NCI-H2107 treated with DMSO at 0.1 percent for 48 hours (cell line): ENCODE data around the gene ATP11B.
"Not testable (repeated sequence)": the region's sequence is repeated elsewhere in the genome, so short reads cannot be mapped to it uniquely, and the experiment has no call there.

Experiments used
- DNase-seq: peaks from one replicate; lab custom pipeline; 2025; ENCODE audit not compliant: unreplicated experiment; lab: John Stamatoyannopoulos, UW

ATP11B gene

DNA sequence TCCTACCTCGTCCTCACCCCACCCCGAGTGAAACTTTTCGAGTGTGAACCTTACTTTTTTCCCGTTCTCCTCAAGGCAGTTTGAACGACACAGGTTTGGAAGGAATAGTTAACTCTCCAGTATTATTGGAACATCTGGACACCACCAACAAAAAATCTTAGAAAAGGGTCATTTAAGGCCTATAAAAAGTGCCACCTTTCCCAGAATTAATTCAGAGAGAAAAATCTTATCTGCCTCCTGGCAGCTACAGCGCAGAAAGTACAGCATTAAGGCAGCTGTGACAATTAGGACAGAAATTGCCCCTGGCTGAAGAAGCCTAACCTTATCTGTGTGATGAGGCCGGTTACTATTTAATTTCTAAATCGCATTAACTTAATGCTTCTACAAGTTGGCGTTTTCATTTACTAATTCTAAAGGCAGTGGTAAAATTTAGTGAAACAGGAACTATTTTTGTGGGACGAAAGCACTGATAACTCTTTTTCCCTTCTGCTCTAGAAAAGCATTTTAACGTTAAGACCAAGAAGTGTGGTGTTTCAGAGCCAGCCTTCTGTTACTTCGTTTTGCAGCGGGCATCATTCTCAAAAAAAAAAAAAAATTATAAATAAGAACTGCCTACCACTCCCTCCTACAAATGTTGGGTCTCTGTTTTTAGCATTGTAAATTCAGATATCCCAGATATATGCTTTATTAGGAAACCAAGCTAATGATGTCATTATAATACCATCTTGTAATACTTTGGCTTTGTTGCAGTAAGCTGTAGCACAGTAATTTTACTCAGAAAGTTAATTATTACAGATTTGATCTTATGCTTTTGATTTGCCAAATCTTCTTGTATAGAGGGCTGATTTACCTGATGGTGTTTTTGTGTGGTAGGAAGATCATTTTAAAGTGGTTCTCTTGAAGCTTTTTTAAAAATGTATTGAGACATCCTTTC is 1.4 kb downstream of the ATP11B start:
- DNase-seq: no peak

DNA sequence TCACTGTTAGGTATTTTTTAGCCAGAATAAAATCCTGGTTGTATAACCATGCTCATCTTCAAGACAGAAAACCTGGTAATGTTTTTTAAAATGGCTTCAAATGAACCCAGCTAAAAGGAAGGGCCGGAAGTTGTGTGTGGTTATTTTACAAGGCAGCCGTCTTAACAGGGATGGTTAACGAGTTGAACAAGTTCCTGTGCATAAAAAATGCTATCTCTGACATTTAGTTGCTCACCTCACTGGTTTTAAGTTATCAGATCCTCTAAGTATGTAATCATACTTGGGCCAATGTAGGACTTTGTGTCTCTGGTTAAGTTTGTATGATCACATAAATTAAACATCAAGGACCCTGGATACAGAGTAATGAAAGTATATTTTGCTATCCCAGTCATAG is 2.1 kb downstream of the ATP11B start:
- no peak for DNase-seq

DNA sequence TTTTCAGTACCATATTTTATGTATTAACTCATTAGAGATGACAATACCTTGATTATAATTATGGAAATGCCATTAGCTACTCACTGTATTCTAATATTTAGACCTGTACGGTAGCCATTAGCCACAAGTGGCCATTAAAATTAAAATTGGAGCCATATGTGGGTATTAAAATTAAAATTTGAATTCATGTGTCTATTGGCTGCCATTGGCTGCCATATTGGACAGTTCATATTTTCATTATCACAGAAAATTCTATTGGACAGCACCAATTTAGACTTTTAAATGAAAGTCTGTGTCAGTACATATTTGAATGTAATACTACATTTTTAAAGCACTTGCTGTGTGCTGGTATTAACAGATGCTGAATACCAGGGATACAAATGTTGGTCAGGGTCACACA is 3.0 kb downstream of the ATP11B start:
- DNase-seq: no peak

DNA sequence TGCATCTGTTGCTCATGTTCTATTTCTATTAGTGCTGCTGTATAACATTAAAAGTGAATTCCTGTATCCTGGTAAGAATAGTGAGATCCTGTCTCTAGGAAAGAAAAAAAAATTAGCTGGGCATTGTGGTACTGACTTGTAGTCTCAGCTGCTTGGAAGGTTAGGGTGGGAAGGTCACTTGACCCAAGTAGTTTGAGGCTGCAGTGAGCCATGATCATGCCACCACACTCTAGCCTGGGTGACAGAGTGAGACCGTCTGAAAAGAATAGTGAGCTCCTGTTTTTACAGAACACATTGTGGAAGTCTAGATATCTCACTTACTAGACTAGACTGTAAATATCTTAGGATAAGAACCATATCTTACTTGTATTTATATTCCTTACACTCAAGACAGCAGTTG is 4.6 kb downstream of the ATP11B start:
- DNase-seq: no peak

DNA sequence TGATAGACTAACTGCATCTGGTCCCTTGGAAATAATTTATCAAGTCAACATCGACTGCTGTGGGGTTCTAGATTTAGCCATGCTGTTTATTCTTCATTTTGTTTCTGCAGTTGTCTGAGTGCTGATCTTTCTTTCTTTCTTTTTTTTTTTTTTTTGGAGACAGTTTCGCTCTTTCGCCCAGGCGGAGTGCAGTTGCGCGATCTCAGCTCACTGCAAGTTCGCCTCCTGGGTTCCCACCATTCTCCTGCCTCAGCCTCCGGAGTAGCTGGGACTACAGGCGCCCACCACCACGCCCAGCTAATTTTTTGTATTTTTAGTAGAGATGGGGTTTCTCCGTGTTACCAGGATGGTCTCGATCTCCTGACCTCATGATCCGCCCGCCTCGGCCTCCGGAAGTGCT is 5.8 kb downstream of the ATP11B start:
- DNase-seq: not testable (repeated sequence)

DNA sequence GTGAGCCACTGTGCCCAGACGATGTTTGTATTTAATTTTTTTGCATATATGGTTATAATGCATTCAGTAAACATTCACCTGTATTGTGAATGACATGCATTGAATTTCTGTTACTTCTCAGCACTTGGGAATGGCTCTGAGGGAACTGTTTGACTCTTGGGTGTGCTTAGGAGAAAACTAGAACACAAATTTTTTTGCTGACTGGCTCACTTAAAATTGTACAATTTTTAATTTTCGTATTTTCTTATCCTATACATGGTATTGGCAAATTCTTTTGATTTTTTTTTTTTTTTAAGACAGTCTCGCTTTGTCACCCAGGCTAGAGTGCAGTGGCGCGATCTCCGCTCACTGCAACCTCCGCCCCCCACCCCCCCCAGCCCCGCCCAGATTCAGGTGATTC is 7.2 kb downstream of the ATP11B start:
- DNase-seq: no peak

DNA sequence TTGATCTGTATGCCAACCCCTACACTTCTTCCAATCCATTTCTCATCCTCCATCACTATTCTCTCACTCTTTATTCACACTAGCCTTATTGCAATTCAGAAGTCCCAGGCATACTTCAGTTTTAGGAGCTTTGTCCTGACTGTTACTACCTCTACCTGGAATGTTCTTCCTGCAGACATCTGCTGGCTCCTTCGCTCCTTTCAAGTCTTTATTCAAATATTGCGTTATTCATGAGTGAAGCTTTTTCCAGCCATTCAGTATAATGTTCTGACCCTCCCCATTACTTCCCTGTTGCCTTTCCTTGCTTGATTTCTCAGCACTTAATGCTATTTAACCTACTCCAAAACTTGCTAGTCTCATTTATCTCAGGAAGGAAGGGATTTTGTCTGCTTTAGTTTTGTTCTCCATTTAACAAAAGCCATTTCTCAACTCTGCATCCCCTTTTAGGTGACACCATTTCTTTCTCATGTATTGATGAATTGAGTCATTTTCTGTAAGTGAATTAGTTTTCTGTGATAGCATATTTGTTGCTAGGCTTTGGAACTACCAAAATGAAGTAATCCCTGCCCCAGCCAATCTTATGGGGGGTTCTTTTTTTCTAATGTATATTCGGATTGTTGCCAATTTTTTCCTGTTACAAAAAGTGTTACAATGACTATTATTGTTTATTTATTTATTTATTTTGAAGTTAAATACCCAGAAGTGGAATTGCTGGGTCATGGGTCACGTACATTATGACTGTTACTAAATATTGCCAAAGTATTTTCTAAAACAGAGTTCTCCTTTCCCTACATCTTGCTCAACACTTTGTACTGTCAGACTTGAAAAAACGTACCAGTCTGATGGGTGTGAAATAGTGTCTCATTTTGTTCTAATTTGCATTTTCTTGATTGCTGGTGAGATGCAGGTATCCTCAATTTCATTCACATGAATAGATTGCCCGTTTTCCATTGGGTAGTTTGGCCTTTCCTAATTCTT is 9.4 kb downstream of the ATP11B start:
- no peak for DNase-seq

DNA sequence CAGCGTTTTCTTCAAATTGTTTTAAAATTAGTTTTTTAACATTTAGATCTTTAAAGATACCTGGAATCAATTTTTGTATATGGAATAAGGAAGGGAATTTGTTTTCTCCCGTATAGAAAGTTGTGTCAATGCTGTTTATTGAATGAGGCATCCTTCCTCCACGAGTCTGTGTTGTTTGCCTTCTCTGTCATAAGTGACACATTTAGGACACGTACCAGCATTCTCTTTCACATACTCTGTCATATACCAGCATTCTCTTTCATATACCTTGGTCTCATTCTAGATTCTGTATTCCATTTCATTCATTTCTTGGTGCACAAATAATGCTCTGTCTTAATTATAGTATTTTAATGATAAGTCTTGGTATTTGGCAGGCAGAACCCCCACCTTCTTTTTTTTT is 10.3 kb downstream of the ATP11B start:
- DNase-seq: no peak

DNA sequence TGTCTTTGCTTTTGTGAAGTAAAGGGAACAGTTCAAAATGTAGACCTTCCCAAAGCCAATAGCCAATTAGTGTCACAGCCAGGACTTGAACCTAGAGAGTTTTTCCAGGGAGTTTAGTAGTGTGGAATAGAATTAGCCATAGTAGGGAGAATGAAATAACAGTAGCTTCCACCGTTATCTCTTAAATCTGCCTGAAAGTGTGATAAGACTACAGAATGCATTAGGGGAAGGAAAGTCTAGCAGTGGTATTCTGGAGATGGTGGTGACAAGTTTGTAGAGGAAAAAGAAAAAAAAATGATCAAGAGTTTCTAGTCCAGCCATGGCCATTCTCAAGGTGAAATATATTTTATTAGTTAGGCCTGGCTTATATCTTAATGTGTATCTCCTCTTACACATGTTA is 13.8 kb downstream of the ATP11B start:
- no peak for DNase-seq

DNA sequence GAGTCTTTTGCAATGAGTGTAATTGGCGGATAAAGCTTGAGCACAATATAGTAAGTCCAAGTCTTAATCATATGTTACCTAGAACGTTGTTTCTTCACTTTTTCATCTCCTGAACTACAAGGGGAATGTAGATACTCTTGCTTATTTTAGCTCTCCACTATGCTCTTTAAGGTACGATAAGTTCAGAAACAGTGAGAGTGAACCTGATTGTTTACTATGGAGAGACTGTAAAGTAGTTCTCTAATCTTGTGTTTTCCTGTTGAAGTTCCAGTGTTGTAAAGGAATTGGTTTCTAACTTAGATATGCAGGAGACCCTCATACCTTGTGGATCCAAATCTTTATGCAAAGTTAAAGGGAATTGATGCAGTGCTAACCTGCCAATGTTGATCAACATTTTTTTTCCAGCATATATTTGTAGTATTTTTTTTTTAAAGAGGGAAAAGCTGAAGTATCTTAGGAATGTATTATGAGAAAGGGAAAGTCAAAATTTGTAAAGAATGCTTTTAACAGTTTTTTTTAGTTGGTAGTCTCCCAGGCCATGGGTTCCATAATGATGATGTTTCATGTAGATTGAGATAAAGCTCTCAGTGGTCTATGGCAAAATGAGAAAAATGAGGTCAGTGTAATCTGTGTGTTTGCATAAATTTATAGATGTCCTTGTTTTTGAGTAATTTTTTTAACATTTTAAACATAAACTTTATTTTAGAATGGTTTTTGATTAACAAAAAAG is 14.9 kb downstream of the ATP11B start:
- no peak for DNase-seq

DNA sequence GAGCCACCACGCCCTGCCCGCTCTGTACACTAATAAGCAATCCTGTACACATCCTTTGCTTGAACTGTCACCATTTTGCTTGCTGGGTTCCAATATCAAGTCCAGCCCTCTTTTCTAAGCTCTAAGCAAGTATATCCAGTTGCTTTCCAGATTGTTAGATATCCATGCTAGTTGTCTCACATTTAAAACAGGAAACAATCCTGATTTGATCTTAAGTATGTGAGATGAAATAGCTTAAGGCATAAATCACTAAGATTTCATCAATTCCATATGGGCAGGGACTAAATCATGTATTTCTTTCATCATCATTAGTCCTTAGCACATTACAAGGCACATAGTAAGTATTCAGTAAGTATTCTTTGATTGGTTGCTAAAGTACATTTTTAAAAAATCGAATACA is 16.2 kb downstream of the ATP11B start:
- no peak for DNase-seq

DNA sequence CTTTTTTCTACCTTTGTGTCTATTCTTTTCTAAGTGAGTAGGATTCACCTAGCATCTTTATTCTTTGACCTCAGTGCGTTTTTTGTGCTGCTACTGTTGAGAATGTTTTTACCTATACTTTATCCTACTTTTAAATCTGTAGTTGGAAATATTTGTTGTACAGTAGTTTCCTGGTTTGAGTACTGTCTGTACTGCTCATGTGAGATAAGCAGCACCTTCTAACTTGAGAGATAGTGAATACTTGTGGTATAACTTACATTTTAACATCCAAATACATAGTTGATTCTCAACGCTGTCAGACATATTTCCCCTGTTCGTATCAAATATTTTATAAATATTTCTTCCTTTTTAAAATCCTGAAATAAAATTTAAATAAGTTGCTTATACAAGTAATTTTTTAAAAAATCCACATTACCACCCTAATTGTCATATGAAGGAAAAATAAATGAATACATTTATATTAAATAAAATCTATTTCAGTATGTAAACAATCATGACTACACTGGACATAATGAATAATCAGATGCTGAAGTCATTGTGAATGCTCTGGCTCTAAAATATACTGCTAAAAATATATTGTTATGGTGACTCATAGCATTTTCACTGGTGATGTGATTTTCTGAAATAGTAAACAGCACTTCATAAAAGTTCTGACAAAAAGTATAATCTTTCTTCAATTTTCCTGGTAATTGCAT is 17.4 kb downstream of the ATP11B start:
- no peak for DNase-seq

DNA sequence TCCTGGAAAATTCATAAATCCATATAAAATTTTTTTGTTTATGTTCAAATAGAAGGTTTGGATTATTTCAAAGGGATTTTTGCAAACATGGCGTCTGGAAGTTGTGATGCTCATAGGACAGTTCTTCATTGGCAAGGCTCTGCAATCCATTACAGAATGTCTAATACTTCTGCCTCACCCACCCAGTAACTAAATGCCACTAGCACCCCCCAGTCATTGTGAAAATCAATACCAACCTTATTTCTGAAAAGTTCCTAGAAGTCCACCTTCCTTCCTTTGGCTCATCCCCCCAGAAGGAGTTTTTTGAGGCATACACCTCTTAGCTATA is 17.9 kb downstream of the ATP11B start:
- DNase-seq: no peak

DNA sequence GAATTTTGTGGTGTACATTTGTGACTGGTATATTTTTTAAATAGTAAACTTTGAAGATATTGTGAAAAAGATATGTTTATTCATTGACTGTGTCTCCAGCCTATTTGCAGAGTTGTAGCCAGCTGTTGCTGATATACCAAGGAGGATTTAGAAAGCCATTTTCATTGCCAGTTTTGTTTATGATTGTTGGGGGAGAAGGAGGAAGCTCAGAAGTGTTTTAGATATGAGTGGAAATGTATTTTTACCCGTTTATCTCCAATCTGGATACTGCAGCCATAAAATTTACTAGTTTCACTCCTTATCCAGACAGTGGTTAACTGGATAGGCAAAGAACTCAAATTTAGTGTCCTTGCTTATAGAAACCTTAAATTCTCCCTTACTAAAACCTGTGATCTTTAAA is 18.8 kb downstream of the ATP11B start:
- no peak for DNase-seq

DNA sequence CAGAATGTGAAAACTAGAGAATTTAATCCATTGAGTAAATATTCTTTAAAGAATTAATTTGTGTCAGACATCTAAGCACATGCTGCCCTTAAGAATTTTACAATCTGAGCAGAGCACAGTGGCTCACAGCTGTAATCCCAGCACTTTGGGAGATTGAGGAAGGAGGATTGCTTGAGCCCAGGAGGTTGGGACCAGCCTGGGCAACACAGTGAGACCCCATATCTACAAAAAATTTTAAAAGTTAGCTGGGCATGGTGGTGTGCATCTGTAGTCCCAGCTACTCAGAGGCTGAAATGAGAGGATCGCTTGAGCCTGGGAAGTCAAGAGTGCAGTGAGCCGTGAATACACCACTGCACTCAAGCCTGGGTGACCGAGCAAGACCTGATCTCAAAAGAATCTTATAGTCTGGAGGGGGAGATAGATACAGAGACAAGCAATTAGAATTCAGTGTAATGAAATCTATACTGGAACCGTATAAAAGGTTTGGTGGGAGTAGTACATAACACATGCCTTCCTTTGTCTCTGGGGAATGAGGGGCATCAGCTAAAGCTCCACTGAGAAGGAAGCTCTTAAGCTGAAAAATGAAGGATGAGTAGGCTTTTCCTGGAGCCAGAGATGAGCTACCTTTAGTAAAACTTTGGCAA is 21.2 kb downstream of the ATP11B start:
- no peak for DNase-seq

DNA sequence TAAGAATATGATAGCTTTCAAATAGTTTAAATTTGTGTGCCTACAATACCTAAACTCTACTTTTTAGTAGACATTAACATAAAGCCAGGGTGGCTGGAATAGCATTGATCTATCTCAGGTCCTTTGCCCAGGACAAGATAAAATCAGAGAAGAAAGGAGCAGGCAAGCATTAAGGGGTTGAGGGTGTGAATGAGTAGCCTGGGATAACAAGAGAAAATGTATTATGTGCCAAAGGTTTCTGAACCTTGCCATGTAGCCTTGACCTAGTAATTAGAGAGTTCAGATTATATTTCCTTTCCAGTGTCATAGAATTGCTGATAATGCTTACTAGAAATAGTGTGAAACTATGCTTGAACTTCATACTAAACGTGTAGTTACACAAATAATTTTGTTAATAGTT is 22.9 kb downstream of the ATP11B start:
- no peak for DNase-seq

DNA sequence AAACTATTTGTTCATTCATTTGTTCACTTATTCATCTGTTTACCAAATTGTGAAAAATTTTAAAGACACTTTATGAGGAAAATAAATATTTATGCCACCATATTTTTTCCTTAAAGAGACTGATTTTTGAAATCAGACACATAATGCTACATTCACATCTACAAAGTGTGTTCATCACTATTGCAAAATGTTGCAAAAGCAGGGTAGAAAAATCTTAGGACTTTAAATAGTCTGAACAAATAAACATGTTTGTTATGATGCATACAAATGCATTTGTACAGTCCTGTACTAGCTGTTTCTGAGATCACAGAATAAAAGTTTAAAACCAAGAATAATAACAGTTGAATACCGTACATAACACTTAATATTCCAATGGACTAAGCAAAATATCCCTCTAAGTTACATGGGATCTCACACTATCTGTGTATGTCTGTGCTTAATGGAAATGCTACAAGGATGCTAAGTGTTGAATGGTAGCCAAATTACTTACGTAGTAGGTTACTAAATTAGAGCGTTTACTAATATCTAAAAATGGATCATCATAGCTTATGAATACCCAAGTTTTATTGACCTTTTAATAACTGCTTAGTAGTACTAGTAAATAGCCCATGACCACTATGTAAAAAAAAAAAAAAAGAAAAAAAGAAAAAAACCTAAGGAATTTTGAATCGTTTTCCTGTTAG is 25.1 kb downstream of the ATP11B start:
- DNase-seq: no peak

DNA sequence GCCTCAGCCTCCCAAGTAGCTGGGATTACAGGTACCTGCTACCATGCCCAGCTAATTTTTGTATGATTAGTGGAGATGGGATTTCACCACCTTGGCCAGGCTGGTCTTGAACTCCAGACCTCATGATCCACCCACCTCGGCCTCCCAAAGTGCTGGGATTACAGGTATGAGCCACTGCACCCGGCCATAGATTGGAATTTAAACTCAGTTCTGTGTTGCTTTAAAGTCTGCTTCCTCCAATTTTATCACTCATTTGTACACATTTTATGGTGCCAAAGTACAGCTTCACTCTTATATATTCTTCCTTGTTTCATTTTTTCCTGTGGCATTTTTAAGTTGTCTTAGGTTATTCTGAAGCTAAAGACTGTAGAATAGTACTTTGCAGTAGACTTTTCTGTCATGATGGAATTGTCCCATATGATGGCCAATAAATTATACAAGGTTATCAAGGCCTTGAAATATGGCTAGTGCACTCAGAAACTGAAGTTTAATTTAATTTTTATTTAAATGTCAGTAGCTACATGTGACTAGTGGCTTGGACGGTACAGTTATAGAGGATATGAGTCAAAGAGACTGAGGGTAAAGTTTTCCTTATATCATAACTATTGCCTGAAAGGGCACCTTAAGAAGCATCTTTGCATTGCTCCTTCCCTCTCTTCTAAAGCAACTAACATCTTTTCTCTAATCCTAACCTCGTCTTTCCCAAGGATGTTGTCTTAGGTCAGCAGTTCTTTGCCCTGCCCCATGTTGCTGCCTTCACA is 28.1 kb downstream of the ATP11B start:
- DNase-seq: no peak

DNA sequence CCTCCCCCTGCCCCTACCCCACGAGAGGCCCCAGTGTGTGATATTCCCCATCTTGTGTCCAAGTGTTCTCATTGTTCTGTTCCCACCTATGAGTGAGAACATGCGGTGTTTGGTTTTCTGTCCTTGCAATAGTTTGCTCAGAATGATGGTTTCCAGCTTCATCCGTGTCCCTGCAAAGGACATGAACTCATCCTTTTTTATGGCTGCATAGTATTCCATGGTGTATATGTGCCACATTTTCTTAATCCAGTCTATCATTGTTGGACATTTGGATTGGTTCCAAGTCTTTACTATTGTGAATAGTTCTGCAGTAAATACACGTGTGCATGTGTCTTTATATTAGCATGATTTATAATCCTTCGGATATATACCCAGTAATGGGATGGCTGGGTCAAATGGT is 29.0 kb downstream of the ATP11B start:
- DNase-seq: not testable (repeated sequence)
